IMR-90 (cell line): ENCODE results near the gene SLC35F3. TPM values are rescaled to one million over a fixed set of nuclear protein-coding genes. Genes with fewer than 3 reads are reported as not detected.

Experiments
- ATAC-seq: fragments of 200-7000 bp; cut with Tn5 transposase; 2 replicates; pipeline ENCODE4 v1.9.1; 2020; ENCODE audit warnings: low read depth, mild to moderate bottlenecking, moderate library complexity
- BruUV-seq: library from RNA; stranded (reverse); fragments of 400-500 nt; replicated peaks from 2 replicates; lab custom pipeline; 2021; lab: Mats Ljungman, UMichigan
- CTCF ChIA-PET: fragments of 300-600 bp; formaldehyde crosslinking; extraction: SDS; loops from one replicate; lab custom pipeline; 2021; ENCODE audit warnings: antibody characterized with exemption; lab: Yijun Ruan, JAX
- POLR2A ChIA-PET: fragments of 300-600 bp; sonication (Branson Sonifier 250); formaldehyde crosslinking; loops from one replicate; lab custom pipeline; 2022; ENCODE audit warnings: antibody characterized with exemption; ENCODE audit not compliant: unreplicated experiment; lab: Charles Lee
- DNase-seq: peaks from one replicate; pipeline ENCODE4 v3.0.0; 2013
- H2AFZ ChIP-seq: replicated peaks from 2 replicates; pipeline ENCODE3; 2013; ENCODE audit warnings: low read length, mild to moderate bottlenecking; ENCODE audit not compliant: poor library complexity
- H2AK5ac ChIP-seq: 2 replicates; pipeline ENCODE4 v1.6.1; 2013; ENCODE audit warnings: low read depth, low read length, inconsistent platforms
- H2AK9ac ChIP-seq: replicated peaks from 2 replicates; pipeline ENCODE3; 2013; ENCODE audit warnings: mild to moderate bottlenecking, low read depth, low read length, moderate library complexity; ENCODE audit not compliant: poor library complexity
- H2BK120ac ChIP-seq: 2 replicates; pipeline ENCODE4 v1.6.1; 2013; ENCODE audit warnings: low read depth, low read length, inconsistent platforms
- H2BK15ac ChIP-seq: 3 replicates; pipeline ENCODE4 v1.6.1; 2013; ENCODE audit warnings: low read depth, low read length, inconsistent platforms
- H2BK20ac ChIP-seq: 2 replicates; pipeline ENCODE4 v1.6.1; 2013; ENCODE audit warnings: low read depth, mild to moderate bottlenecking, inconsistent platforms, low read length, moderate library complexity
- H2BK5ac ChIP-seq: 2 replicates; pipeline ENCODE4 v1.6.1; 2013; ENCODE audit warnings: mild to moderate bottlenecking, low read depth, low read length, inconsistent platforms; ENCODE audit not compliant: poor library complexity, severe bottlenecking
- H3K14ac ChIP-seq: replicated peaks from 2 replicates; pipeline ENCODE4 v1.6.1; 2013; ENCODE audit warnings: low read depth, low read length, inconsistent platforms
- H3K18ac ChIP-seq: 2 replicates; pipeline ENCODE4 v1.6.1; 2013; ENCODE audit warnings: low read depth, low read length, control low read depth
- H3K23ac ChIP-seq: 2 replicates; pipeline ENCODE4 v1.6.1; 2013; ENCODE audit warnings: low read depth, low read length, inconsistent platforms
- H3K27ac ChIP-seq: 2 replicates; pipeline ENCODE4 v1.5.1; 2013; ENCODE audit warnings: mild to moderate bottlenecking, control low read depth, low read length; ENCODE audit not compliant: insufficient read depth
- H3K27me3 ChIP-seq: 2 replicates; pipeline ENCODE4 v1.6.1; 2013; ENCODE audit warnings: low read length; ENCODE audit not compliant: control insufficient read depth, insufficient read depth
- H3K36me3 ChIP-seq: 2 replicates; pipeline ENCODE4 v1.6.1; 2013; ENCODE audit warnings: low read length, mixed read lengths; ENCODE audit not compliant: control insufficient read depth, insufficient read depth
- H3K4ac ChIP-seq: 2 replicates; pipeline ENCODE4 v1.6.1; 2013; ENCODE audit warnings: low read depth, low read length, inconsistent platforms
- H3K4me1 ChIP-seq: 2 replicates; pipeline ENCODE4 v1.6.1; 2013; ENCODE audit warnings: low read length, mixed read lengths; ENCODE audit not compliant: control insufficient read depth, insufficient read depth
- H3K4me2 ChIP-seq: 2 replicates; pipeline ENCODE4 v1.6.1; 2013; ENCODE audit warnings: low read depth, mild to moderate bottlenecking, control low read depth, low read length, moderate library complexity
- H3K4me3 ChIP-seq: 2 replicates; pipeline ENCODE4 v1.5.1; 2013; ENCODE audit warnings: low read depth, mild to moderate bottlenecking, control low read depth, low read length, moderate library complexity; ENCODE audit not compliant: insufficient read depth
- H3K56ac ChIP-seq: 2 replicates; pipeline ENCODE4 v1.6.1; 2013; ENCODE audit warnings: low read length, inconsistent platforms; ENCODE audit not compliant: insufficient read depth; ENCODE audit errors: extremely low read depth
- H3K79me1 ChIP-seq, 2 experiments: 2 replicates each; pipeline ENCODE4 v1.6.1; 2013; ENCODE audit warnings: low read length in 2 of 2, inconsistent platforms in 1 of 2, low read depth in 1 of 2
- H3K9ac ChIP-seq: 2 replicates; pipeline ENCODE4 v1.6.1; 2013; ENCODE audit warnings: low read depth, low read length, control low read depth
- H3K9me1 ChIP-seq: 2 replicates; pipeline ENCODE4 v1.6.1; 2013; ENCODE audit warnings: low read length, inconsistent platforms; ENCODE audit not compliant: insufficient read depth
- H3K9me3 ChIP-seq: 2 replicates; pipeline ENCODE4 v1.6.1; 2013; ENCODE audit warnings: low read length; ENCODE audit not compliant: control insufficient read depth, insufficient read depth
- H4K20me1 ChIP-seq: 2 replicates; pipeline ENCODE4 v1.6.1; 2013; ENCODE audit warnings: low read length, inconsistent platforms; ENCODE audit not compliant: insufficient read depth
- H4K5ac ChIP-seq: 2 replicates; pipeline ENCODE4 v1.6.1; 2013; ENCODE audit warnings: mild to moderate bottlenecking, low read depth, low read length, control low read depth
- H4K8ac ChIP-seq, 2 experiments: 2 replicates each; pipeline ENCODE4 v1.6.1; 2013; ENCODE audit warnings: low read depth in 2 of 2, low read length in 2 of 2, control low read depth in 1 of 2, inconsistent platforms in 1 of 2
- H4K91ac ChIP-seq: 2 replicates; pipeline ENCODE4 v1.6.1; 2013; ENCODE audit warnings: low read depth, low read length, inconsistent platforms; ENCODE audit not compliant: insufficient read depth
- BHLHE40 ChIP-seq: fragments of 150-350 bp; IDR thresholded peaks from 2 replicates; pipeline ENCODE4 v1.6.1; 2016; ENCODE audit warnings: mild to moderate bottlenecking, low read depth, low read length
- CEBPB ChIP-seq: IDR thresholded peaks from 2 replicates; pipeline ENCODE4 v1.6.1; 2012; ENCODE audit warnings: low read depth, low read length, improper control_type of control experiment
- CHD1 ChIP-seq: IDR thresholded peaks from 2 replicates; pipeline ENCODE4 v1.6.1; 2012; ENCODE audit warnings: low read depth, low read length, improper control_type of control experiment
- CTCF ChIP-seq: conservative IDR thresholded peaks from 2 replicates; pipeline ENCODE4 v1.5.1; 2012; ENCODE audit warnings: mild to moderate bottlenecking, low read depth, low read length, improper control_type of control experiment
- ELK1 ChIP-seq: fragments of 150-350 bp; IDR thresholded peaks from 2 replicates; pipeline ENCODE4 v1.6.1; 2016; ENCODE audit warnings: low read depth, mild to moderate bottlenecking, low read length, moderate library complexity, borderline replicate concordance
- FOS ChIP-seq: fragments of 150-350 bp; IDR thresholded peaks from 2 replicates; pipeline ENCODE4 v1.6.1; 2016; ENCODE audit warnings: low read depth, low read length
- MAFK ChIP-seq: IDR thresholded peaks from 2 replicates; pipeline ENCODE4 v1.6.1; 2012; ENCODE audit warnings: low read depth, low read length, improper control_type of control experiment
- MAZ ChIP-seq: IDR thresholded peaks from 2 replicates; pipeline ENCODE4 v1.6.1; 2012; ENCODE audit warnings: low read depth, mild to moderate bottlenecking, low read length, improper control_type of control experiment, moderate library complexity, borderline replicate concordance
- MXI1 ChIP-seq: IDR thresholded peaks from 2 replicates; pipeline ENCODE4 v1.6.1; 2012; ENCODE audit warnings: low read depth, mild to moderate bottlenecking, low read length, moderate library complexity, borderline replicate concordance
- NFE2L2 ChIP-seq: fragments of 150-350 bp; IDR thresholded peaks from 2 replicates; pipeline ENCODE4 v1.6.1; 2016; ENCODE audit warnings: low read depth, mild to moderate bottlenecking, low read length
- POLR2A ChIP-seq: IDR thresholded peaks from 2 replicates; pipeline ENCODE4 v1.6.1; 2012; ENCODE audit warnings: mild to moderate bottlenecking, low read depth, low read length
- RAD21 ChIP-seq: IDR thresholded peaks from 2 replicates; pipeline ENCODE4 v1.6.1; 2012; ENCODE audit warnings: low read length, improper control_type of control experiment
- RCOR1 ChIP-seq: IDR thresholded peaks from 2 replicates; pipeline ENCODE4 v1.6.1; 2012; ENCODE audit warnings: mild to moderate bottlenecking, low read length, improper control_type of control experiment; ENCODE audit not compliant: insufficient replicate concordance
- RFX5 ChIP-seq: IDR thresholded peaks from 2 replicates; pipeline ENCODE4 v1.8.0; 2012; ENCODE audit warnings: low read depth, mild to moderate bottlenecking, low read length, moderate library complexity
- SMC3 ChIP-seq: fragments of 150-350 bp; IDR thresholded peaks from 2 replicates; pipeline ENCODE4 v1.6.1; 2016; ENCODE audit warnings: low read depth, mild to moderate bottlenecking, antibody characterized with exemption, low read length, moderate library complexity
- USF2 ChIP-seq: fragments of 150-350 bp; IDR thresholded peaks from 2 replicates; pipeline ENCODE4 v1.6.1; 2017; ENCODE audit warnings: mild to moderate bottlenecking, antibody characterized with exemption, low read length, low read depth
- WGBS, 2 experiments: methylation state at CpG; one replicate each; pipeline versions ENCODE4 v1.1.5 to v1.1.7; 2013; ENCODE audit warnings: missing lambda C conversion rate in 2 of 2; ENCODE audit not compliant: insufficient read length in 1 of 2; ENCODE audit errors: extremely low coverage in 2 of 2; 5-methylcytosine and 5-hydroxymethylcytosine counted together
- dilution Hi-C: fragments of 300-500 bp; cut with HindIII; formaldehyde crosslinking; loops from one replicate; pipeline ENCODE4 v1.14.3; 2018; ENCODE audit warnings: low sequenced_read_pairs; ENCODE audit not compliant: unreplicated experiment
- in situ Hi-C: fragments of 300-500 bp; cut with MboI; formaldehyde crosslinking; loops from 3 replicates; pipeline ENCODE4 v1.14.3; 2019; ENCODE audit warnings: low sequenced_read_pairs, inconsistent platforms, mixed read lengths
- intact Hi-C: fragments of 100-400 bp; cut with micrococcal nuclease; formaldehyde crosslinking; loops from 2 replicates; pipeline ENCODE4 v1.10.0; 2022
- polyA plus RNA-seq, 3 experiments: library from polyadenylated mRNA; depleted of rRNA; stranded (reverse); fragments of >200 nt; gene quantifications; 2 replicates each; pipeline ENCODE4 v1.2.3, GENCODE V29; 2012; ENCODE audit warnings: low replicate concordance in 1 of 3
- total RNA-seq: library from RNA; depleted of rRNA; stranded (reverse); fragments of >200 nt; gene quantifications from 2 replicates; pipeline ENCODE4 v1.2.3, GENCODE V29; 2012

SLC35F3 gene
- total and polyA plus RNA-seq, 2 of the 4 experiments (the other 2 are of a cell fraction), result under 0.01 to 0.17 TPM

GRCh38 chr1:234297668-234298067 is 393.2 kb downstream of the SLC35F3 start:
- Histone ChIP-seq H2BK5ac (no peak overlapping the region), H3K4me3 (no peak overlapping the region), H4K5ac (no peak overlapping the region), H3K56ac (no peak overlapping the region), H3K4me1 (no peaks in the 10 kb centered on the region), H3K9me1 (no peaks in the 10 kb centered on the region), H2BK15ac (no peak overlapping the region), H3K4me2 (no peak overlapping the region), H2AFZ (no peak overlapping the region), H3K27me3 (no peaks in the 10 kb centered on the region), H2AK9ac (no peak overlapping the region), H2BK20ac (no peak overlapping the region), H3K23ac (no peak overlapping the region), H3K9me3 (no peaks in the 10 kb centered on the region), H4K8ac (no peak overlapping the region), H2AK5ac (no peak overlapping the region), H3K27ac (no peak overlapping the region), H3K36me3 (no peaks in the 10 kb centered on the region), H3K9ac (no peak overlapping the region), H3K4ac (no peak overlapping the region), H3K14ac (no peak overlapping the region), H3K18ac (no peak overlapping the region), H2BK120ac (no peak overlapping the region), H3K79me1 (no peaks in the 10 kb centered on the region), H4K20me1 (no peaks in the 10 kb centered on the region), H4K91ac (no peak overlapping the region)
- ATAC-seq (no peak), DNase-seq (no peak)
- in situ Hi-C loops (no loop called here), dilution Hi-C loops (no loop called here), intact Hi-C loops (no loop called here)
- ChIA-PET CTCF (no interaction called here), POLR2A (no interaction called here)
- no peak for TF ChIP-seq BHLHE40
- TF ChIP-seq ELK1, result no peak
- TF ChIP-seq POLR2A, result no peak
- no peak for TF ChIP-seq RFX5
- TF ChIP-seq FOS, result no peak
- TF ChIP-seq CEBPB, result no peak
- TF ChIP-seq MXI1, result no peak
- TF ChIP-seq USF2, result no peak
- TF ChIP-seq MAZ, result no peak
- TF ChIP-seq MAFK, result no peak
- no peak for TF ChIP-seq CTCF
- TF ChIP-seq RCOR1, result no peak
- TF ChIP-seq RAD21, result no peak
- TF ChIP-seq NFE2L2, result no peak
- no peak for TF ChIP-seq CHD1
- no peak for TF ChIP-seq SMC3
- whole genome bisulfite sequencing, 2 experiments, result no CpG with 5 or more reads among the region's 1 CpG
- no TSS peak for BruUV-seq
